K562 (cell line): ENCODE data around the gene CABP2. TPM values are rescaled to one million over a fixed set of nuclear protein-coding genes. Genes with fewer than 3 reads are reported as not detected.

Experiments used
- ARID1B ChIP-seq: fragments of 450-650 bp; IDR thresholded peaks from 2 replicates; pipeline ENCODE4 v1.6.1; 2016; ENCODE audit warnings: antibody characterized with exemption, mild to moderate bottlenecking, inconsistent platforms
- CHCHD3 ChIP-seq: fragments of 250-450 bp; sonication (Bioruptor Pico); IDR thresholded peaks from 2 replicates; pipeline ENCODE4 v2.1.2; 2022; ENCODE audit warnings: mild to moderate bottlenecking
- ELF4 ChIP-seq: fragments of 450-650 bp; formaldehyde crosslinking; IDR thresholded peaks from 2 replicates; pipeline ENCODE4 v1.4.0; 2022; ENCODE audit warnings: missing genetic modification characterization
- GTF2A2 ChIP-seq: IDR thresholded peaks from 2 replicates; pipeline ENCODE4 v1.6.1; 2016; ENCODE audit warnings: mild to moderate bottlenecking, missing genetic modification characterization, missing compliant biosample characterization
- HCFC1 ChIP-seq: IDR thresholded peaks from 2 replicates; pipeline ENCODE4 v1.6.1; 2012; ENCODE audit warnings: low read depth, low read length, improper control_type of control experiment
- HDAC3 ChIP-seq: fragments of 450-650 bp; IDR thresholded peaks from 2 replicates; pipeline ENCODE4 v1.6.1; 2018; ENCODE audit warnings: borderline replicate concordance, mild to moderate bottlenecking, moderate library complexity; ENCODE audit not compliant: partially characterized antibody
- HMG20A ChIP-seq: fragments of 450-650 bp; formaldehyde crosslinking; conservative IDR thresholded peaks from 2 replicates; pipeline ENCODE4 v1.4.0; 2020; ENCODE audit warnings: mild to moderate bottlenecking, mixed read lengths
- HOXB6 ChIP-seq: fragments of 250-450 bp; sonication (Bioruptor Pico); IDR thresholded peaks from 2 replicates; pipeline ENCODE4 v1.5.1; 2022; ENCODE audit warnings: mild to moderate bottlenecking, borderline replicate concordance
- MAFG ChIP-seq: fragments of 450-650 bp; conservative IDR thresholded peaks from 2 replicates; pipeline ENCODE4 v1.6.1; 2016; ENCODE audit warnings: missing genetic modification characterization, missing compliant biosample characterization
- MTF1 ChIP-seq: fragments of 250-450 bp; sonication (Bioruptor Pico); IDR thresholded peaks from 2 replicates; pipeline ENCODE4 v1.9.0; 2021; ENCODE audit warnings: moderate library complexity, mild to moderate bottlenecking, inconsistent platforms, borderline replicate concordance
- NR4A1 ChIP-seq, 2 experiments: fragments of 250-450 bp in 1 of 2; fragments of 450-650 bp in 1 of 2; sonication (Bioruptor Pico) in 1 of 2; IDR thresholded peaks; 2 replicates each; pipeline versions ENCODE4 v1.4.0 to v1.6.1; 2016 to 2020; ENCODE audit warnings: mild to moderate bottlenecking in 2 of 2, missing compliant biosample characterization in 1 of 2, missing genetic modification characterization in 1 of 2, moderate library complexity in 1 of 2
- RAD21 ChIP-seq, 2 experiments: fragments of 250-450 bp in 1 of 2; fragments of 450-650 bp in 1 of 2; sonication (Bioruptor Pico) in 1 of 2; formaldehyde crosslinking in 1 of 2; IDR thresholded peaks in 1 of 2; conservative IDR thresholded peaks in 1 of 2; 2 replicates each; pipeline versions ENCODE4 v1.4.0 to v1.8.0; 2020 to 2022; ENCODE audit warnings: mild to moderate bottlenecking in 2 of 2, moderate library complexity in 1 of 2
- RBFOX2 ChIP-seq: fragments of 200-400 bp; formaldehyde crosslinking; IDR thresholded peaks from 2 replicates; pipeline ENCODE4 v1.6.1; 2017; ENCODE audit warnings: low read depth, mild to moderate bottlenecking, low read length, moderate library complexity
- RBM34 ChIP-seq: fragments of 200-400 bp; formaldehyde crosslinking; IDR thresholded peaks from 2 replicates; pipeline ENCODE4 v1.6.1; 2018; ENCODE audit warnings: low read length, borderline replicate concordance; ENCODE audit not compliant: insufficient read depth
- RNF2 ChIP-seq: sonication (generic); IDR thresholded peaks from 2 replicates; pipeline ENCODE4 v1.6.1; 2016
- SMAD2 ChIP-seq: fragments of 150-350 bp; IDR thresholded peaks from 2 replicates; pipeline ENCODE4 v1.6.1; 2014; ENCODE audit warnings: low read depth, mild to moderate bottlenecking, low read length
- SOX6 ChIP-seq: fragments of 450-650 bp; IDR thresholded peaks from 2 replicates; pipeline ENCODE4 v1.6.1; 2014; ENCODE audit warnings: mild to moderate bottlenecking
- SREBF2 ChIP-seq: sonication (generic); formaldehyde crosslinking; IDR thresholded peaks from 2 replicates; pipeline ENCODE4 v1.4.0; 2020; ENCODE audit warnings: mild to moderate bottlenecking, missing genetic modification reagents
- STAT5A ChIP-seq: IDR thresholded peaks from 2 replicates; pipeline ENCODE4 v1.6.1; 2012; ENCODE audit warnings: low read length, inconsistent platforms, borderline replicate concordance
- TARDBP ChIP-seq: fragments of 450-650 bp; IDR thresholded peaks from 2 replicates; pipeline ENCODE4 v1.6.1; 2016
- THRAP3 ChIP-seq: fragments of 450-650 bp; IDR thresholded peaks from 2 replicates; pipeline ENCODE4 v1.6.1; 2016; ENCODE audit warnings: mild to moderate bottlenecking, inconsistent platforms, borderline replicate concordance
- U2AF1 ChIP-seq: fragments of 200-400 bp; formaldehyde crosslinking; optimal IDR thresholded peaks from 2 replicates; pipeline ENCODE3; 2017; ENCODE audit warnings: mild to moderate bottlenecking, low read depth, low read length, moderate library complexity
- ZEB2 ChIP-seq: fragments of 450-650 bp; IDR thresholded peaks from 2 replicates; pipeline ENCODE4 v1.6.1; 2016
- ZNF311 ChIP-seq: fragments of 250-450 bp; sonication (Bioruptor Pico); IDR thresholded peaks from 2 replicates; pipeline ENCODE4 v1.4.0; 2020; ENCODE audit warnings: mild to moderate bottlenecking, moderate library complexity
- ZNF347 ChIP-seq: fragments of 450-650 bp; formaldehyde crosslinking; IDR thresholded peaks from 2 replicates; pipeline ENCODE4 v1.4.0; 2020; ENCODE audit warnings: low read depth, mild to moderate bottlenecking, moderate library complexity
- polyA plus RNA-seq, 8 experiments: library from polyadenylated mRNA; depleted of rRNA in 4 of 8; stranded (reverse) in 5 of 8; unstranded in 3 of 8; fragments of >200 nt; fragmentation: Nextera tagmentation in 2 of 8; fragmentation: Illumina TruSeq in 1 of 8; extraction: Ambion mirVana in 2 of 8; extraction: Trizol in 1 of 8; gene quantifications; 2 replicates each; pipeline versions ENCODE4 v1.2.1 to v1.2.3, GENCODE V29; 2011 to 2014; ENCODE audit warnings: inconsistent platforms in 1 of 8, missing spikeins in 1 of 8
- total RNA-seq, 7 experiments: library from RNA; depleted of rRNA in 6 of 7; stranded (reverse); fragments of >200 nt in 6 of 7; fragmentation: Illumina TruSeq in 2 of 7; extraction: Trizol in 2 of 7; gene quantifications; 2 replicates each; pipeline versions ENCODE4 v1.2.1 to v1.2.3, GENCODE V29; 2011 to 2021; ENCODE audit warnings: low replicate concordance in 1 of 7
- TF ChIP-seq, protein P1 (sequence below): sonication (generic); formaldehyde crosslinking; IDR thresholded peaks from 2 replicates; pipeline ENCODE4 v1.8.1; 2022; ENCODE audit warnings: missing genetic modification reagents
- TF ChIP-seq, protein P2 (sequence below), 2 experiments: fragments of 250-450 bp in 1 of 2; fragments of 450-650 bp in 1 of 2; sonication (Bioruptor Pico) in 1 of 2; IDR thresholded peaks; 2 replicates each; pipeline versions ENCODE4 v1.6.1 to v1.8.0; 2016 to 2021; ENCODE audit warnings: mild to moderate bottlenecking in 2 of 2, moderate library complexity in 2 of 2, missing compliant biosample characterization in 1 of 2, missing genetic modification characterization in 1 of 2
- TF ChIP-seq, protein P3 (sequence below): fragments of 250-450 bp; sonication (Bioruptor Pico); IDR thresholded peaks from 2 replicates; pipeline ENCODE4 v1.5.1; 2021; ENCODE audit warnings: mild to moderate bottlenecking

Gene CABP2
- total and polyA plus RNA-seq, 9 of the 15 experiments (the other 6 are each of a cell fraction or from before 2014, with no cell fraction given): not detected

DNA sequence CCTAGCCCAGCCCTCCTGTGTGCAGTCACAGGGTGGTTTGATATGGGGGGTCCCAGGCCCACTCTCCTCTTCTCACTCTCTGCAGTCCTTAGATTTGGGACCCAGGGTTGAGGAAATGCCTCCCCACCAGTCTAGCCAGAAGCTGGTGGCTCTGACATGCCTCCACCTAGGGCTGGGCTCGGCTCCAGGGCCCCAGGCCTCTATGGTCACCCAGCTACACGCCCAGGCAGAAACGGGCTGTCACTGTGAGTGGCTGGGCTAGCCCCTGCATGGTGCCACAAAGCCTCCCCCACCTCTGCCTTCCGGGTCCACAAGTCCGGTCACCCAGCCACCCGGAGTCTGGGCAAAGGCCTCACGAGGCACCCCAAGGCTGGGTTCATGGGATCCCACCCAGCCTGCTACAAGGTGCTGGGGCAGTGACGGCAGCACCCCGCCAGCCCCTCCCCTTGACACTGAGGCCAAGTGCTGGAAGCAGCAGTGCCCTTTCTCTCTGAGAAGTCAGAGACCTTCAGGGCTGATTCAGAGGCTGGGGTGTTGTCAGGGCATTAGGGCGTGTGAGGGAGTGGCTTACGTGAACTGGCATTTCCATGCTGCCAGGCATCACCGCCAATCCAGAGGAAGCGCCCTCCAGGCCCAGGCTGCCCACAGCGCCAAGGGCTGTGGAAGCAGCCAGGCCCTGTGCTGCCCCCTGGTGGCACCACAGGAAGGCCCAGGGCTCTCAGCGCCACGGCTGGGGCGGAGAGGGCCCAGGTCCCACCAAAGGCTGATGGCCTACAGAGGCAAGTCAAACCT, 17.4 kb downstream of the CABP2 start (continued):
- no peak for TF ChIP-seq NR4A1 (CRISPR knock-in tag; IDR thresholded peaks at IDR 0.05)
- peak; percentile 51; the same call in 1 of the 2 replicates for TF ChIP-seq NR4A1 (tag; IDR thresholded peaks at IDR 0.05)
- TF ChIP-seq, protein P1, sequence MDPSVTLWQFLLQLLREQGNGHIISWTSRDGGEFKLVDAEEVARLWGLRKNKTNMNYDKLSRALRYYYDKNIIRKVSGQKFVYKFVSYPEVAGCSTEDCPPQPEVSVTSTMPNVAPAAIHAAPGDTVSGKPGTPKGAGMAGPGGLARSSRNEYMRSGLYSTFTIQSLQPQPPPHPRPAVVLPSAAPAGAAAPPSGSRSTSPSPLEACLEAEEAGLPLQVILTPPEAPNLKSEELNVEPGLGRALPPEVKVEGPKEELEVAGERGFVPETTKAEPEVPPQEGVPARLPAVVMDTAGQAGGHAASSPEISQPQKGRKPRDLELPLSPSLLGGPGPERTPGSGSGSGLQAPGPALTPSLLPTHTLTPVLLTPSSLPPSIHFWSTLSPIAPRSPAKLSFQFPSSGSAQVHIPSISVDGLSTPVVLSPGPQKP: no peak
- no peak for TF ChIP-seq HDAC3
- TF ChIP-seq MTF1: no peak
- no peak for TF ChIP-seq ARID1B
- TF ChIP-seq MAFG (tag): no peak
- no peak for TF ChIP-seq CHCHD3 (CRISPR knock-in tag)
- no peak for TF ChIP-seq GTF2A2 (tag)
- peak; percentile 85 to 90 for TF ChIP-seq RAD21 (CRISPR knock-in tag; conservative IDR thresholded peaks at IDR 0.05 in 1 of 2, IDR thresholded peaks at IDR 0.05 in 1 of 2)
- TF ChIP-seq SMAD2: no peak
- no peak for TF ChIP-seq TARDBP
- TF ChIP-seq SREBF2 (CRISPR knock-in tag): no peak
- no peak for TF ChIP-seq ELF4 (CRISPR knock-in tag)
- TF ChIP-seq RBM34: no peak
- TF ChIP-seq HOXB6 (CRISPR knock-in tag): peak; percentile 44; the same call in 1 of the 2 replicates
- no peak for TF ChIP-seq RNF2
- TF ChIP-seq, protein P2, sequence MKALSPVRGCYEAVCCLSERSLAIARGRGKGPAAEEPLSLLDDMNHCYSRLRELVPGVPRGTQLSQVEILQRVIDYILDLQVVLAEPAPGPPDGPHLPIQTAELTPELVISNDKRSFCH (CRISPR knock-in tag; IDR thresholded peaks at IDR 0.05): no peak
- TF ChIP-seq, protein P2 (tag; IDR thresholded peaks at IDR 0.05): no peak
- no peak for TF ChIP-seq ZNF347 (CRISPR knock-in tag)
- no peak for TF ChIP-seq ZEB2
- TF ChIP-seq HMG20A (CRISPR knock-in tag): no peak
- peak; percentile 64 for TF ChIP-seq RBFOX2
- TF ChIP-seq, protein P3, sequence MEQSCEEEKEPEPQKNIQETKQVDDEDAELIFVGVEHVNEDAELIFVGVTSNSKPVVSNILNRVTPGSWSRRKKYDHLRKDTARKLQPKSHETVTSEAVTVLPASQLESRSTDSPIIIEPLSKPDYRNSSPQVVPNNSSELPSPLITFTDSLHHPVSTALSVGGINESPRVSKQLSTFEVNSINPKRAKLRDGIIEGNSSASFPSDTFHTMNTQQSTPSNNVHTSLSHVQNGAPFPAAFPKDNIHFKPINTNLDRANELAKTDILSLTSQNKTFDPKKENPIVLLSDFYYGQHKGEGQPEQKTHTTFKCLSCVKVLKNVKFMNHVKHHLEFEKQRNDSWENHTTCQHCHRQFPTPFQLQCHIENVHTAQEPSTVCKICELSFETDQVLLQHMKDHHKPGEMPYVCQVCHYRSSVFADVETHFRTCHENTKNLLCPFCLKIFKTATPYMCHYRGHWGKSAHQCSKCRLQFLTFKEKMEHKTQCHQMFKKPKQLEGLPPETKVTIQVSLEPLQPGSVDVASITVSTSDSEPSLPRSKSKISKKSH: no peak
- no peak for TF ChIP-seq ZNF311
- TF ChIP-seq U2AF1: no peak
- no peak for TF ChIP-seq STAT5A
- TF ChIP-seq THRAP3: no peak
- TF ChIP-seq SOX6: no peak; the same call in 1 of the 2 replicates
- TF ChIP-seq HCFC1: no peak
